Fibroblast of lung (primary cell): Measurements from ENCODE around the gene SRRM2. TPM values are rescaled to one million over a fixed set of nuclear protein-coding genes. Genes with fewer than 3 reads are reported as not detected.

Source experiments
- DNase-seq, 2 donors: peaks; one replicate each; pipeline versions ENCODE4 v3.0.0 to v3.0.0-alpha.2; 2010; ENCODE audit warnings: low read depth in 2 of 2
- H2AFZ ChIP-seq: 2 replicates; pipeline ENCODE4 v1.5.1; 2012; ENCODE audit warnings: low read length, control low read depth, inconsistent platforms
- H3K27ac ChIP-seq: 2 replicates; pipeline ENCODE4 v1.5.1; 2011; ENCODE audit warnings: low read length, control low read depth; ENCODE audit not compliant: insufficient read depth
- H3K27me3 ChIP-seq: 2 replicates; pipeline ENCODE4 v1.5.1; 2011; ENCODE audit warnings: mild to moderate bottlenecking, low read length; ENCODE audit not compliant: control insufficient read depth, insufficient read depth
- H3K36me3 ChIP-seq: 2 replicates; pipeline ENCODE4 v1.5.1; 2011; ENCODE audit warnings: low read length; ENCODE audit not compliant: control insufficient read depth, insufficient read depth
- H3K4me1 ChIP-seq: 2 replicates; pipeline ENCODE4 v1.5.1; 2011; ENCODE audit warnings: low read length; ENCODE audit not compliant: control insufficient read depth, insufficient read depth; ENCODE audit errors: extremely low read depth
- H3K4me2 ChIP-seq: 2 replicates; pipeline ENCODE4 v1.5.1; 2011; ENCODE audit warnings: low read length, control low read depth; ENCODE audit not compliant: insufficient read depth; ENCODE audit errors: extremely low read depth
- H3K4me3 ChIP-seq, 4 experiments: fragments of 200-600 bp in 1 of 4; sonication (generic) in 1 of 4; replicated peaks in 1 of 4; 2 replicates each; pipeline ENCODE4 v1.5.1; 2011 to 2016; ENCODE audit warnings: low read length in 4 of 4, low read depth in 3 of 4, mild to moderate bottlenecking in 3 of 4, control low read depth in 2 of 4, inconsistent platforms in 1 of 4, mixed read lengths in 1 of 4; ENCODE audit not compliant: insufficient read depth in 1 of 4; ENCODE audit errors: control extremely low read depth in 1 of 4
- H3K79me2 ChIP-seq: 2 replicates; pipeline ENCODE4 v1.5.1; 2012; ENCODE audit warnings: mild to moderate bottlenecking, low read length, inconsistent platforms; ENCODE audit not compliant: control insufficient read depth, insufficient read depth
- H3K9ac ChIP-seq: 2 replicates; pipeline ENCODE4 v1.5.1; 2011; ENCODE audit warnings: mild to moderate bottlenecking, low read length, control low read depth; ENCODE audit not compliant: insufficient read depth
- H3K9me3 ChIP-seq: 2 replicates; pipeline ENCODE4 v1.5.1; 2012; ENCODE audit warnings: low read depth, low read length; ENCODE audit not compliant: control insufficient read depth, insufficient read depth
- H4K20me1 ChIP-seq: 2 replicates; pipeline ENCODE4 v1.5.1; 2011; ENCODE audit warnings: low read length; ENCODE audit not compliant: control insufficient read depth, insufficient read depth; ENCODE audit errors: extremely low read depth
- EZH2 ChIP-seq: IDR thresholded peaks from 2 replicates; pipeline ENCODE4 v1.5.1; 2012; ENCODE audit warnings: low read length, control low read depth, mild to moderate bottlenecking; ENCODE audit errors: missing control alignments
- polyA plus RNA-seq, 2 donors: library from polyadenylated mRNA; depleted of rRNA in 1 of 2; stranded (reverse) in 1 of 2; unstranded in 1 of 2; fragments of >200 nt; gene quantifications; 2 replicates each; pipeline ENCODE4 v1.2.1, GENCODE V29; 2011 to 2012; ENCODE audit warnings: missing spikeins in 1 of 2
- total RNA-seq: library from RNA; depleted of rRNA; stranded (reverse); fragments of >200 nt; gene quantifications from 2 replicates; pipeline ENCODE4 v1.2.1, GENCODE V29; 2014
- TF ChIP-seq, protein P1 (sequence below), 2 donors: IDR thresholded peaks in 1 of 2; conservative IDR thresholded peaks in 1 of 2; 1 replicate in 1 of 2; 2 replicates in 1 of 2; pipeline ENCODE4 v1.5.1; 2011 to 2012; ENCODE audit warnings: low read length in 2 of 2, control low read depth in 1 of 2, inconsistent platforms in 1 of 2, low read depth in 1 of 2, mild to moderate bottlenecking in 1 of 2

The SRRM2 gene
- total and polyA plus RNA-seq, 2 donors (not counting 1 experiment from before 2014, with no cell fraction given), result 55.2 to 74.3 TPM

- no peaks in the 10 kb centered on the region for H3K79me2 ChIP-seq
- no peaks in the 10 kb centered on the region for H3K36me3 ChIP-seq
- H3K9me3 ChIP-seq, result no peaks in the 10 kb centered on the region
- H3K4me2 ChIP-seq, result no peak overlapping the region
- no peak overlapping the region for H2AFZ ChIP-seq
- no peaks in the 10 kb centered on the region for H3K4me1 ChIP-seq
- peaks cover 3% of the 10 kb centered on the region for H3K27me3 ChIP-seq
- no peaks in the 10 kb centered on the region for H4K20me1 ChIP-seq
- no peak overlapping the region for H3K9ac ChIP-seq
- H3K27ac ChIP-seq, result no peak overlapping the region
- no peak overlapping the region for H3K4me3 ChIP-seq
- no peak for TF ChIP-seq EZH2
- TF ChIP-seq, protein P1, sequence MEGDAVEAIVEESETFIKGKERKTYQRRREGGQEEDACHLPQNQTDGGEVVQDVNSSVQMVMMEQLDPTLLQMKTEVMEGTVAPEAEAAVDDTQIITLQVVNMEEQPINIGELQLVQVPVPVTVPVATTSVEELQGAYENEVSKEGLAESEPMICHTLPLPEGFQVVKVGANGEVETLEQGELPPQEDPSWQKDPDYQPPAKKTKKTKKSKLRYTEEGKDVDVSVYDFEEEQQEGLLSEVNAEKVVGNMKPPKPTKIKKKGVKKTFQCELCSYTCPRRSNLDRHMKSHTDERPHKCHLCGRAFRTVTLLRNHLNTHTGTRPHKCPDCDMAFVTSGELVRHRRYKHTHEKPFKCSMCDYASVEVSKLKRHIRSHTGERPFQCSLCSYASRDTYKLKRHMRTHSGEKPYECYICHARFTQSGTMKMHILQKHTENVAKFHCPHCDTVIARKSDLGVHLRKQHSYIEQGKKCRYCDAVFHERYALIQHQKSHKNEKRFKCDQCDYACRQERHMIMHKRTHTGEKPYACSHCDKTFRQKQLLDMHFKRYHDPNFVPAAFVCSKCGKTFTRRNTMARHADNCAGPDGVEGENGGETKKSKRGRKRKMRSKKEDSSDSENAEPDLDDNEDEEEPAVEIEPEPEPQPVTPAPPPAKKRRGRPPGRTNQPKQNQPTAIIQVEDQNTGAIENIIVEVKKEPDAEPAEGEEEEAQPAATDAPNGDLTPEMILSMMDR (conservative IDR thresholded peaks at IDR 0.05 in 1 of 2, IDR thresholded peaks at IDR 0.05 in 1 of 2; ENCODE audit: low read depth in 1 of 2, low read length in 2 of 2), result no peak
- no peak for DNase-seq
Measured at GRCh38 chr16:2798723-2799204, 46.3 kb downstream of the SRRM2 start.

- Histone ChIP-seq H4K20me1 (no peaks in the 10 kb centered on the region), H3K36me3 (no peaks in the 10 kb centered on the region), H3K79me2 (no peaks in the 10 kb centered on the region), H3K9me3 (no peaks in the 10 kb centered on the region), H3K4me2 (no peak overlapping the region), H3K27ac (no peak overlapping the region), H3K4me1 (no peaks in the 10 kb centered on the region), H3K9ac (no peak overlapping the region), H3K4me3 (no peak overlapping the region), H3K27me3 (peaks cover 3% of the 10 kb centered on the region), H2AFZ (no peak overlapping the region)
- no peak for DNase-seq
- TF ChIP-seq, protein P1 (conservative IDR thresholded peaks at IDR 0.05 in 1 of 2, IDR thresholded peaks at IDR 0.05 in 1 of 2; ENCODE audit: low read depth in 1 of 2, low read length in 2 of 2), result no peak
- no peak for TF ChIP-seq EZH2
Measured at GRCh38 chr16:2799205-2799858, 46.9 kb downstream of the SRRM2 start.

GRCh38 chr16:2799859-2800226 is 47.4 kb downstream of the SRRM2 start:
- no peaks in the 10 kb centered on the region for H3K4me1 ChIP-seq
- H3K27me3 ChIP-seq, result peaks cover 3% of the 10 kb centered on the region
- no peak overlapping the region for H3K4me3 ChIP-seq
- no peaks in the 10 kb centered on the region for H4K20me1 ChIP-seq
- H3K9me3 ChIP-seq, result no peaks in the 10 kb centered on the region
- H3K9ac ChIP-seq, result no peak overlapping the region
- TF ChIP-seq EZH2, result no peak
- TF ChIP-seq, protein P1 (conservative IDR thresholded peaks at IDR 0.05 in 1 of 2, IDR thresholded peaks at IDR 0.05 in 1 of 2; ENCODE audit: low read depth in 1 of 2, low read length in 2 of 2), result no peak
- H3K27ac ChIP-seq, result no peak overlapping the region
- H3K4me2 ChIP-seq, result no peak overlapping the region
- no peaks in the 10 kb centered on the region for H3K36me3 ChIP-seq
- H3K79me2 ChIP-seq, result no peaks in the 10 kb centered on the region
- DNase-seq, result no peak
- H2AFZ ChIP-seq, result no peak overlapping the region
